ENCODE measurements around the gene ACVR1.
"Not testable (repeated sequence)": the region's sequence is repeated elsewhere in the genome, so short reads cannot be mapped to it uniquely, and the experiment has no call there.

The ACVR1 gene

GRCh38 chr2:157787364-157787938, 88.7 kb downstream of the ACVR1 start:
- no peak for DNase-seq

DNA sequence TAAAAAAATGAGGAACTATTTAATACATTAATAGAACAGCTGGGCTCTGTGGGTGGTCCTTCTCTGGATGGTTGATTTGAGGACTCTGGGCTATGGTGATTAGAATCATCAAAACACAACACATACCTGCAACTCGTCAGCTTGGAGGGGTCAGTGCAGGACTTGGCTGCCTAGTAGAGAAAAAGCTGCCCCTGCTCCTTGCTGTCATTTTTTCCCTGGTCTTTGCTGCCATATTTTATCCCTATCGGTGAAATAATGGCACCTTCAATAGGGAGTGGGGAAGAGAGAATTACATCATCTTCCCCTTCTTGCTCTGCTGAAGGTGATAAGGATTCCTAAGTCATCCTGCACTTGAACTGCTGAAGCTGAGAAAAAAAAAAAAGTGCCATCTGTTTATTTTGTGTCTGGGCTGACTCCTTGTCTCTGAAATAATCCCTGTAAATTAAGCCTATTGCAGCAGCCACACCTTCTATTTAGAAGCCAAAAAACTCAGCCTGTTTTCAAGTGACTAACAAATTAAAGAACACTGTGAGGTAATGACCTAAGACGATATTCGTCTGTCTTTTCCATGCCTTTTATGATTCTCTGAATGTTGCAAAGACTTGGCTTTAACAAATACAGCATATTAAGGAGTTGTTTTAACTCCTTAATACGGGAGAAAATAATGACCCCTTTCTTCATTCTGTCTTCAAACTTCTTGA, 89.3 kb downstream of the ACVR1 start:
- DNase-seq, result no peak

GRCh38 chr2:157785866-157786662, 90.1 kb downstream of the ACVR1 start:
- DNase-seq, result no peak

GRCh38 chr2:157785200-157785599, 90.9 kb downstream of the ACVR1 start:
- DNase-seq, result peak; percentile 26

- DNase-seq, result no peak
Measured at GRCh38 chr2:157784823-157785175, 91.3 kb downstream of the ACVR1 start.

DNA sequence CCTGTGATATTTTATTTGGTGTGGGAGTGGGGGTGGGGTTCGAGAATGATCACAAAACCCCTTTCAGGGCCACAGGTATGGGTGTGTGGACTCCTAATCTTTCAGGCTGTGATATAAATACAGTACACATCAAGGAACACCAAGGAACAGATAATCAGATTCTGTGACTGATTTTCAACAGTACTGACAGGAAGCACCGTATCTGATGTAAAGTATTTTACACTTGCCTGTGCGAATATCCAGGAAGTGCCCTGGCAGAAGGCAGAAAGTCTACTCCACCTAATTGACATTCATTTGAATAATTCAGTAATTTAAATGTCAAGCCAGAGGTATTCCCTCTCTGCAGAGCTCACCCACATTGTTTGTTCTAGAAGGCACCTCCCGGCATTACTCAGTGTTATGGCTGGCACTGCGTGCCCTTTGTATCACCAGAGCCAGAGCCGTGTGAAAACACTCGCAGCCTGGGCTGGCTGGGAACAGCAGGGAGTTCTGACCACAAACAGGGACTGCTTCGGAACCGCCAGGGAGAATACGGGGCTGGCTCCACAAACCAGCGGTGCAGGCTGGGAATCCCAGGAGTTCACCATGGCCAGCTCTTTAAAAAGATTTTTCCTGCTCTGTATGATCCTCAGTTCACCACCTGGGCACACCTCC, 91.8 kb downstream of the ACVR1 start:
- DNase-seq, result no peak

- DNase-seq, result no peak
Measured at GRCh38 chr2:157783245-157783644, 92.9 kb downstream of the ACVR1 start.

GRCh38 chr2:157782057-157782845, 93.9 kb downstream of the ACVR1 start:
- no peak for DNase-seq

GRCh38 chr2:157780211-157780610, 95.9 kb downstream of the ACVR1 start:
- DNase-seq, result no peak

DNA sequence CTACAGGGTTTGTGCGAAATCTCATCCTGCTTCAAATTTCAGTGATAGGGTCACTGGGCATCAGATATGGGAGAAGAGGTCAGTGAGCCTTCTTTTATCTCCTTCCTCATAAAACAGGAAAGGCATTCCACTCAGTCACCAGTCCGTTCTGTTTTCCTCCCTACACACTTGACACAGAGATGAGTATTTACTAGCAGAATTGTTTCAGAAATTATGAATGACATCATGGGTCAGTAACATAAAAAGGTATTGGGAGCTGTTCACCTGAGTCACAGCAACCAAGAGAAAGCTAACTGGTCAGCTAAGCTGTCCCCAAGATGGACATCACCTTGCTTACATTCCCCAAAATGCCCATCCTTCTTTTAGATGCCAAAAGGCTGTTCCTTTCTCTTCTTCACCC, 96.3 kb downstream of the ACVR1 start:
- DNase-seq, result no peak

- DNase-seq, result peak; percentile 29
Measured at GRCh38 chr2:157777427-157777826, 98.7 kb downstream of the ACVR1 start.

- DNase-seq, result no peak
Measured at GRCh38 chr2:157771234-157771633, 104.9 kb downstream of the ACVR1 start.

DNA sequence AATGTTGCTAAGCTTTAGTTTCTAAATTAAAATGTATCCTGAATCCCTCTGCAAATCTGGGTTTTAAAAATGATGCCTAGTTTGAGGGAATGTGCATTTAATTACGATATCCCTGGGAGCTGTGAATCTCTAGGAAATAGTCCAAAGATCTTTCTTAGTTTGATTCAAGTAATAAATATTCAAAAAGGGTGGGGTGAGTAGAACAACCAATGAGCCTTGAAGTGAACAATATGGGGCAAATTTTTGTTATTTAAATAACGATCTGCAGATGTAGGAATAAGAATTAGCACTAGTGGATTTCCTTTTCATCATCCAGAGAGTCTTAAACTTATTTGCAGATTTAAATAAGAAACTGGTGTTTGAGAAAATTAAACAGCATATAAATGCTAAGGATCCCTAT, 106.3 kb downstream of the ACVR1 start:
- DNase-seq, result no peak

DNA sequence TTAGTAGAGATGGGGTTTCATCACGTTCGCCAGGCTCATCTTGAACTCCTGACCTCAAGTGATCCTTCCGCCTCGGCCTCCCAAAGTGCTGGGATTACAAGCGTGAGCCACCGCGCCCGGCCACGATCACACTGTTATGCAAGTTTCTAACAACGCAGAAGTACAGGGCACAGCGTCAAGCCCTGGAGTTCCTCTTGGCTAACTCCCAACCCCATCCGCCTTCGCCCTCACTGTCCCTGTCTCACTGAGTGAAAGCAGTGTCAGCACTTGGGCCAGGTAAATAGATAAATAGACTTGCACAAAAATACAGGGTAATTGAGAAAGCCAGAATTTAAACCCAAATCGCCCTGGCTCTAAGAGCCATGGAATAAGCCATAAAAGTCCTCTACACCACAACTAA, 111.7 kb downstream of the ACVR1 start:
- no peak for DNase-seq

GRCh38 chr2:157761520-157761919, 114.6 kb downstream of the ACVR1 start:
- no peak for DNase-seq

- DNase-seq, result no peak
Measured at GRCh38 chr2:157760949-157761348, 115.2 kb downstream of the ACVR1 start.

GRCh38 chr2:157759855-157760254, 116.3 kb downstream of the ACVR1 start:
- no peak for DNase-seq

DNA sequence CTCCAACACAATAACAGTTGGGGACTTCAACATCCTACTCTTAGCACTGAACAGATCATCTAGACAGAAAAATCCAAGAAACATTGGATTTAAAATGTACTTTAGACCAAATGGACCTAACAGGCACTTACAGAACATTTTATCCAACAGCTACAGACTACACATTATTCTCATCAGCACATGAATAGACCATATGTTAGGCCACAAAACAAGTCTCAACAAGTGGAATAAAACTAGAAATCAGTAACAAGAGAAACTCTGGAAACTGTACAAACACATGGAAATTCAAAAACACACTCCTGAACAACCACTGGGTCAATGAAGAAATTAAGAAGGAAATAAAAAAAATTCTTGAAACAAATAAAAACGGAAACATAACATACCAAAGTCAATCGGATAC, 117.5 kb downstream of the ACVR1 start:
- no peak for DNase-seq

DNA sequence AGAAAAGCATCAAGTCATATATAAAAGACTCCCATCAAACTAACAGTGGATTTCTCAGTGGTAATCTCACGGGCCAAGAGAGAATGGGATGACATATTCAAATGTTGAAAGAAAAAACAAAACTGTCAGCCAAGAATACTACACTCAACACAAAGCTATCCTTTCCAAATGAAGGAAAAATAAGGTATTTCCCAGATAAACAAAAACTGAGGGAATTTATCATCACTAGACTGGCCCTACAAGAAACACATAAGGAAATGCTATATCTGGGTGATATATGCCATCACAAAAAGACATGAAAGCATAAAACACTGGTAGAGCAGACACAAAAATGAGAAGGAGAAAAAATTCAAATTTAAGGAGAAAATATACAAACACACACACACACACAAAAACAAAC, 118.6 kb downstream of the ACVR1 start:
- no peak for DNase-seq

DNA sequence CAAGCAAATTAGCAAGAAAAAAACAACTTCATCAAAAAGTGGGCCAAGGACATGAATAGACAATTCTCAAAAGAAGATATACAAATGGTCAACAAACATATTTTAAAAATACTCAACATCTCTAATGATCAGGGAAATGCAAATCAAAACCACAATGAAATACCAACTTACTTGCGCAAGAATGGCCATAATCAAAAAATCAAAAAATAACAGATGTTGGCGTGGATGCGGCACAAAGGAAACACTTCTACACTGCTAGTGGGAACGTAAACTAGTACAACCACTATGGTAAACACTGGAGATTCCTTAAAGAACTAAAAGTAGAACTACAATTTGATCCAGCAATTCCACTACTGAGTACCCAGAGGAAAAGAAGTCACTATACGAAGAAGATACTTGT, 119.7 kb downstream of the ACVR1 start:
- DNase-seq, result not testable (repeated sequence)

- DNase-seq, result no peak
Measured at GRCh38 chr2:157751462-157752058, 124.6 kb downstream of the ACVR1 start.

DNA sequence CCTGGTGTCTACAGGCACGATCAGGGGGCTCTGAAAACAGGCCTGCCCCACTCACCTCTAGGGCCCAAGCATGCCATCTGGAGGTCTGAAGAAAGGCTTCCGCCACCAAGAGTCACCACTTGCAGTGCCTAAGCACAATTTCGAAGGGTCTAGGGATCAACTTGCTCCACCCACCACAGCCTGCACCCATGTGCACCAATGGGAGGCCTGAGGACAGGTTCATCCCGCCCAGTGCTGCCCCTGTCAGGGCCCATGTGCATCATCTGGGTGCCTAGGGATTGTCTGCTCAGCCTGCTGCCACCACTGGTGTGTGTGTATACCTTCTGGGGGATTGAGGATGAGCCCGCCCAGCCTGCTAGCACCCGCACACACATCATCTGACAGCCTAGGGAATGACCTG, 126.4 kb downstream of the ACVR1 start:
- DNase-seq, result no peak
